IMR-90 (cell line): ENCODE results near the gene TENM3.

Experiments used
- BHLHE40 ChIP-seq: fragments of 150-350 bp; IDR thresholded peaks from 2 replicates; pipeline ENCODE4 v1.6.1; 2016; ENCODE audit warnings: mild to moderate bottlenecking, low read depth, low read length
- CEBPB ChIP-seq: IDR thresholded peaks from 2 replicates; pipeline ENCODE4 v1.6.1; 2012; ENCODE audit warnings: low read depth, low read length, improper control_type of control experiment
- MAZ ChIP-seq: IDR thresholded peaks from 2 replicates; pipeline ENCODE4 v1.6.1; 2012; ENCODE audit warnings: low read depth, mild to moderate bottlenecking, low read length, improper control_type of control experiment, moderate library complexity, borderline replicate concordance
- MXI1 ChIP-seq: IDR thresholded peaks from 2 replicates; pipeline ENCODE4 v1.6.1; 2012; ENCODE audit warnings: low read depth, mild to moderate bottlenecking, low read length, moderate library complexity, borderline replicate concordance
- POLR2A ChIP-seq: IDR thresholded peaks from 2 replicates; pipeline ENCODE4 v1.6.1; 2012; ENCODE audit warnings: mild to moderate bottlenecking, low read depth, low read length
- RFX5 ChIP-seq: IDR thresholded peaks from 2 replicates; pipeline ENCODE4 v1.8.0; 2012; ENCODE audit warnings: low read depth, mild to moderate bottlenecking, low read length, moderate library complexity
- TF ChIP-seq, protein P1 (sequence below): conservative IDR thresholded peaks from 2 replicates; pipeline ENCODE4 v1.5.1; 2012; ENCODE audit warnings: mild to moderate bottlenecking, low read depth, low read length, improper control_type of control experiment
- TF ChIP-seq, protein P2 (sequence below): fragments of 150-350 bp; IDR thresholded peaks from 2 replicates; pipeline ENCODE4 v1.6.1; 2016; ENCODE audit warnings: low read depth, mild to moderate bottlenecking, low read length, moderate library complexity, borderline replicate concordance

DNA sequence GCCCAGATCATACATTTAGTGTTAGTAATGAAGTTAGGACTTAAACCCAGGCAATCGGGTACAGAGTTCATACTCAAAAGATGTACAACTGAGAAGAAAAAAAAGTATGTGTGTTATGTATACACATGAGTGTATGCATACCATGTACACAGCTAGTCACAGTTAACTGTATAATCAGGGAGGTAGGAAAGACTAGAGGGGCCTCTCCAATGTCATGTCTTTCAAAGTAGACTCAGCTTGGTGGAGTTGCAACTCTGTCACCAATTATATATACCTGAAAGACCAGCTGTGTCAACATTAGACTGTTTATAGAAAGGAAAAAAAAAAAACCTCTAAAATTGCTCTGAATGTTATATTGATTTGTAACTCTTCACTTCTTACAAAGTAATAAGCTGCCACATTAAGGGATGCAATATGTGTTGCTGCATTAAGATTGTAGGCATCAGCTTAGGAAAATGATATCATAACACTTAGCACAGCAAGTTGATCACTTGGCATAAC, 506.5 kb downstream of the TENM3 start:
- TF ChIP-seq, protein P1, sequence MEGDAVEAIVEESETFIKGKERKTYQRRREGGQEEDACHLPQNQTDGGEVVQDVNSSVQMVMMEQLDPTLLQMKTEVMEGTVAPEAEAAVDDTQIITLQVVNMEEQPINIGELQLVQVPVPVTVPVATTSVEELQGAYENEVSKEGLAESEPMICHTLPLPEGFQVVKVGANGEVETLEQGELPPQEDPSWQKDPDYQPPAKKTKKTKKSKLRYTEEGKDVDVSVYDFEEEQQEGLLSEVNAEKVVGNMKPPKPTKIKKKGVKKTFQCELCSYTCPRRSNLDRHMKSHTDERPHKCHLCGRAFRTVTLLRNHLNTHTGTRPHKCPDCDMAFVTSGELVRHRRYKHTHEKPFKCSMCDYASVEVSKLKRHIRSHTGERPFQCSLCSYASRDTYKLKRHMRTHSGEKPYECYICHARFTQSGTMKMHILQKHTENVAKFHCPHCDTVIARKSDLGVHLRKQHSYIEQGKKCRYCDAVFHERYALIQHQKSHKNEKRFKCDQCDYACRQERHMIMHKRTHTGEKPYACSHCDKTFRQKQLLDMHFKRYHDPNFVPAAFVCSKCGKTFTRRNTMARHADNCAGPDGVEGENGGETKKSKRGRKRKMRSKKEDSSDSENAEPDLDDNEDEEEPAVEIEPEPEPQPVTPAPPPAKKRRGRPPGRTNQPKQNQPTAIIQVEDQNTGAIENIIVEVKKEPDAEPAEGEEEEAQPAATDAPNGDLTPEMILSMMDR = no peak
- TF ChIP-seq RFX5 (no peak), POLR2A (no peak), MXI1 (no peak), MAZ (no peak), BHLHE40 (no peak), CEBPB (no peak)
- TF ChIP-seq, protein P2, sequence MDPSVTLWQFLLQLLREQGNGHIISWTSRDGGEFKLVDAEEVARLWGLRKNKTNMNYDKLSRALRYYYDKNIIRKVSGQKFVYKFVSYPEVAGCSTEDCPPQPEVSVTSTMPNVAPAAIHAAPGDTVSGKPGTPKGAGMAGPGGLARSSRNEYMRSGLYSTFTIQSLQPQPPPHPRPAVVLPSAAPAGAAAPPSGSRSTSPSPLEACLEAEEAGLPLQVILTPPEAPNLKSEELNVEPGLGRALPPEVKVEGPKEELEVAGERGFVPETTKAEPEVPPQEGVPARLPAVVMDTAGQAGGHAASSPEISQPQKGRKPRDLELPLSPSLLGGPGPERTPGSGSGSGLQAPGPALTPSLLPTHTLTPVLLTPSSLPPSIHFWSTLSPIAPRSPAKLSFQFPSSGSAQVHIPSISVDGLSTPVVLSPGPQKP = no peak
